NCI-H1694 treated with DMSO at 0.1 percent for 48 hours (cell line): ENCODE data around the gene RETREG3.
"Not testable (repeated sequence)": the region's sequence is repeated elsewhere in the genome, so short reads cannot be mapped to it uniquely, and the experiment has no call there.

Experiments used
- DNase-seq: peaks from one replicate; lab custom pipeline; 2025; lab: John Stamatoyannopoulos, UW

Gene RETREG3

DNA sequence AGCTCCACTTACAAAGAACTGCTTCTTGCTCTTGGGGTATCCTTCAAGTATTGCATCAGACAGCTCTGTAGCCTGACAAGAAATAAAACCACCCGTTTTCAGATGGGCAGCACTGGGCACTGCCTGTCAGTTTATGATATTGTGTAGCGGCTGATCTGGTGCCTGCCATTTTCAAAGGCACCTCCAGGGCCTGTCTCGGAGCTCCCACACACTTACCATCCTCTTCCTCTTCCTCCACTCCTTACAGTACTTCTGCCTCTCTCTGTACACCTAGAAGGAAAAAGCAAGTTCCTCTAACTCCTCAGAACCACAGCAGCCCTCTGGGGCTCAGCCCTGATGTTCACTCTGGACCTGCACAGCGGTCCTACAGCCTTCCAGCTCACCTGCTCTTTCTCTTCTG is 36.1 kb downstream of the RETREG3 start:
- no peak for DNase-seq

DNA sequence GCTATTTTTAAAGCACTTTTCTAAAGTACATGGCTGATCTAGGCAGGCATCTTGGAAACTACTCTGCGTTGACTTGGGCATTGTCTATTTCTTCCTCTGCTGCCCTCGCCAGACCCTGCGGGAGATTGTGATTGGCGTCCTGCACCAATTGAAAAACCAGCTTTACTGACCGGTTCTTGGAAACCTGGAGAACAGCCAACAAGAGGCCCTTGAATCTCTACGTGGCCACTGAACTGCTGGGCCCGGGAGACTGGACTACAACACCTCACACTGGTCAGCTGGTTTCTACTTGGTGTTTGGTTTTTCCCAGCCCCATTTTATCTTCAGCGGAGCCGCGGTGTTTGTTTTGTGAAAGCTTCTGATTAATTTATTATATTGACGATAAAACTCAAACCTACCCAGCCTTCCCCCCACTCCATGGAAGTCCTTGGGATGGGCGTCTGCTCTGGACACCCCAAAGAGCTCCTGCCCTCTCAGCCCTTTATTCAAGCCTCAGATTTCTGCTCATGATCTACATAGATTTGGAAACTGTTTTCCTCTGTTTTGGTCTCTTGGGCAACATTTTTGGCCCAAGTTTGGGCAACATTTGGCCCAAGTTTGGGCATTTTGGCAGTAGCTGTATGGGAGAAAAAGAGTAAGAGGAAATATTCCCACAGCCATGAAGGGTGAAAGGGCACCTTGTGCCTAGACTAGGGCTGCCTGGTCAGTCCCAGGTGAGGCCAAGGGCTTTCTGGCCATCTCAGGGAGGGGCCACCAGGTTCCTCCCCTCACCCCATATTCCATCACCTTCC is 37.5 kb downstream of the RETREG3 start:
- no peak for DNase-seq

DNA sequence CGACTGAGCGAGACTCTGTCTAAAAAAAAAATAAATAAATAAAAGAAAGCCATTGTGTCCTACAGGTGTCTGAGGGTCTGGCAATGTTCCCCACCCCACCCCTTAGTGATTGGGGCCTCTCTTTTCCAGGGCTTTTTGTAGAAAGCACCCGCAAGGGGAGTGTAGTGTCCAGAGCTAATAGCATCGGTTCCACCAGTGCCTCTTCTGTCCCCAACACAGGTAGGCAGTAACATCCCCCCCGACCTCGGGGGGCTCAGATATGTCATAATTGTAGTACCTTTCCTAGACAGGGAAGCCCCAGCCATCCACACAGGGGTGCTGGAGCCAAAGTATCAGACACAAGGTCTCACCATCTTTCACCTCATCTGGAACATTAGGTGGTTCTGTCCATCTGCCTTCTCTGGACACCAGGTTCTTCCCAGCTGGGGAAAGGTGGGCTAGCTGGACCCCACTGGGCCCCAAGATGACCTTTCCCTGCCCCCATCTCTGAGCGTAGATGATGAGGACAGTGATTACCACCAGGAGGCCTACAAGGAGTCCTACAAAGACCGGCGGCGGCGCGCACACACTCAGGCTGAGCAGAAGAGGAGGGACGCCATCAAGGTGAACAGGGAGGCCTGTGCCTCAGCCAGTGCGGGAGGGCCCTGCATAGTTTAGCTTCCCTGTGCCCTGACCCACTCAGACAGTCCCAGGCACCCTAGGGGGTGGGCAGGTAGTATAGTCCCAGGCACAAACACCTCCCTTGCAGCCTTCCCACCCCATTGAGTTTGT is 40.6 kb downstream of the RETREG3 start:
- no peak for DNase-seq

DNA sequence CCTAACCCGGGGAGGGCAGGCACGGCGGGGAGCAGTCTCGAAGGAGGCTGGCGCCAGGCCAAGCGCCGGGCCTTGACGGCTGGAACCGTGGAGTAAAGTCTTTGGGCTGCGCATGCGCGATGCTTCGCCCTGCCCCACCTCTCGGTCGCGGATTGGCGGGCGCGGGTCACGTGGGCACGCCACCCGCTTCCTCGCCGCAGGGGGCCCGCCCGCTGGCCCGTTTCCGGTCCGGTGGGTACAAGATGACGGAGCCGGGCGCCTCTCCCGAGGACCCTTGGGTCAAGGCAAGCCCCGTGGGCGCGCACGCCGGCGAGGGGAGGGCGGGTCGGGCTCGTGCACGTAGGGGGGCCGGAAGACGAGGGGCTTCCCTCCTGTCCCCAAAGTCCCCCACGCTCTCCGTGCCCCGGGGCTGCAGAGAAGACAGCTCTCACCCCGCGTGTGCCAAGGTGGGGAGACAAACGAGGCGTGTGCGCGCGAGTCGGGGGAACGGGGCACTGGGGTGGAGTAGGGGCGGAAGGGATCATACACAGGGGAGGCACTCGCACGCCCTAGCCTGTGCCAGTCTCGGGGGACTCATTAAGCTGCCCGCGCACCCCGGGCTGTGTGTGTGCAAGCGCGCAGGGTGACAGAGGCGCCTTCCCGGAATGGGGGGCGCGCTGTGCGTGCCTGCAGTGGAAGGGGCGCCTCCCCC is 42.1 kb downstream of the RETREG3 start, which contains the start of gene MLX:
TSS of gene MLX (plus strand) at position 218 of the 691 bp plus-strand sequence. CDS start at position 243, 25 bp downstream.
- peak; percentile 86 for DNase-seq

DNA sequence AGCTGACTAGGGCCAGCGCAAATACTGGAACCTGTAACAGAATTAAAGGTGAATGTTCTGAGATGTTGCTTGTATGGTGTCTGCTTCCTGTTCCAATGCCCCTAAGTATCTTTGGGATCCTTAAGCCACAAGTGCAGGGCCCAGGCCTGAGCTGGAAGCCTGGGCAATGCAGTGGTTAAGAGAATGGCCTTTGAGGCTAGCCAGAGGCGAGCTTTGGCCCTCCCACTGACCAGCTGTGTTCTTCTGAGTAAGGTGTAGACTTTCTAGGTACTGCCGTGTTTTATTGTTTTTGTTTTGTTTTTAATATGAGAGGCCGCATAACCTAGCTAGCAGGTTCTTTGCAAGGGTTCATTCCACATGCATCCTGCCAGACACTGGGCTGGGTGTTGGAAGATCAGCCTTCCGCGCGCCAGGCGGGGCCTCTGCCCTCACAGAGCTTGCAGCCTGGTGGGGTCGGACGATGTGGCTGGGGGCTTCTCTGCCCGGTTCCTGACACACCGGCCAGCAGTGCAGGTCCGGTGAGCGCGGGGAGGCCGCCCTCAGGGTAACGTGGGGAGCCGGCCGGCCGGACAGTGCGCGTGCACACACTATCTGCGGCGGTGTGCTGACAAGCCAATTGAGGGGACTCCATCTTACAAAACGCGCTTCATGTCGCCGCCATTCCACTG is 42.8 kb downstream of the RETREG3 start:
- DNase-seq = no peak

DNA sequence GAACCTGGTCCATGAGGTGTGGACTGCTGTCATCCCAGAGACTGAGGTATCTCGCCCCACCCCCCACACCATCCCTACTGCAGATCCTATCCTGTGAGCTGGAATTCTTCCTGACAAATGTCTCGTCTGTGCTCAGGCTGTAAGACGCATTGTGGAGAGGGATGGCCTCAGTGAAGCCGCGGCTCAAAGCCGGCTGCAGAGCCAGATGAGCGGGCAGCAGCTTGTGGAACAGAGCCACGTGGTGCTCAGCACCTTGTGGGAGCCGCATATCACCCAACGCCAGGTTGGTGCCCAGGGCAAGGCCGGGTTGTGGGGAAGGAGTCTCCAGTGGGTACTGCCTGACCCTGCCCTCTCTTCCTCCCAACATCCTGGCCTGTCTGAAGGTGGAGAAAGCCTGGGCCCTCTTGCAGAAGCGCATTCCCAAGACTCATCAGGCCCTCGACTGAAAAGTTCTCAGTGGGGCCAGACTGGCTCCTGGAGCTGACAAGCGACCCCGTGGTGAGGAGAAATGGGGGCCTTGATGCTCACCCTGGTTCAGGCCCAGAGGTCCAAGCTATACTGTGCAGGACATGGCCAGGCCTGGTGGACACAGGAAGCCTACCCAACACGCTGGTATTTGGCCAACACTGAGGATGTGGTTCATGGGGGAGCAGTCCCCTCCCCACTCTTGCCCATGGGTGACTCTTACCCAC is 43.5 kb downstream of the RETREG3 start:
- no peak for DNase-seq

DNA sequence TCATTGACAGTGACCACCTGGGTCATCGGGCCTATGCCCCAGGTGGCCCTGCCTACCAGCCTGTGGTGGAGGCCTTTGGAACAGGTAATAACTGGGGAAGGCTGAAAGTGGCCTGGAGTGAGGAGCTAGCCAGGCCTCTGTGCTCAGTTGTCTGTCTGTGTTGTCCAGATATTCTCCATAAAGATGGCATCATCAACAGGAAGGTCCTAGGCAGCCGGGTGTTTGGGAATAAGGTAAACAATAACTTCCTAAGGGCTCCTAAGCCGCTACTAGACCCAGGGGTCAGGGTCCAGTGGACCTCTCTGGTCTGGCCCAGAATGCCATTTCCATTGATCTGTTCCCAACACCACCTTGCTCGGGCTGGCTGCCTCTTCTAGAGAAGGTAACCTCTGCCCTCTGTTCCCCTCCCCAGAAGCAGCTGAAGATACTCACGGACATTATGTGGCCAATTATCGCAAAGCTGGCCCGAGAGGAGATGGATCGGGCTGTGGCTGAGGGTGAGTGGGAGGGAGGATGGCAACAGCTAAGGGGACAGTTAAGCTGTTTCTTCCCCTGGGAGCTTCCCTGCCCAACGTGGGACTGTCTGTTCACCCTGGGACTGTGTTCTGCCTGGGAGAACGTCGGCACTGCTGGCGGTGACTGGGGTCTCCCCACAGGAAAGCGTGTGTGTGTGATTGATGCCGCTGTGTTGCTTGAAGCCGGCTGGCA is 44.2 kb downstream of the RETREG3 start:
- no peak for DNase-seq

DNA sequence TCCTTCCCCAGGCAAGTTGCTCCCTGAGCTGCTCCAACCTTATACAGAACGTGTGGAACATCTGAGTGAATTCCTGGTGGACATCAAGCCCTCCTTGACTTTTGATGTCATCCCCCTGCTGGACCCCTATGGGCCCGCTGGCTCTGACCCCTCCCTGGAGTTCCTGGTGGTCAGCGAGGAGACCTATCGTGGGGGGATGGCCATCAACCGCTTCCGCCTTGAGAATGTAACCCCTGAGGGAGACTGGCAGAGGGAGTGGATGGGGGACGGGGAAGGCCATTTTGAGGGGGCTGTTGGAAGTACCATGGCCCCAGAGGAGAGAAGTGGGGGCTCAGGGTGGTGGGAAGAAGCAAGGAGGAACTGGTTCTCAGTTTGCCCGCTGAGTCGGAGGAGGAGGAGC is 45.2 kb downstream of the RETREG3 start:
- no peak for DNase-seq

DNA sequence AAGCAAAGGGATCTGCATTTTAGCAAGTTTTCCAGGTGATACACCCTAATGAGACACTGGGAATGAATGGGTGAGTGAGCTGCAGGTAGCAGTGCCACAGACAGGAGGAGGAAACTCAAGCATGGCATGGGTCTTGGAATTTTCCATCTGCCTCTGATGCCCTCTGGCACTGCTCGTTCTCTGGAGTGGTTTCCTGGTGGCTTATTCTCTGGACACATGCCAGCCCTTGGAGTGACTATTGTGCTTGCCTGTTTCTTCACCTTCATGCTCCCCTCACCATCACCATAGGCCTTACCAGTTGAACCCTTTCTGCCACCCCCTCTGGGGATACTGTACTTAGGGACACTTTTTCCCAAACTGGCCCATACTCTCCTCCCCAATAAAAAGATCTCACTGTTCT is 45.6 kb downstream of the RETREG3 start:
- no peak for DNase-seq

DNA sequence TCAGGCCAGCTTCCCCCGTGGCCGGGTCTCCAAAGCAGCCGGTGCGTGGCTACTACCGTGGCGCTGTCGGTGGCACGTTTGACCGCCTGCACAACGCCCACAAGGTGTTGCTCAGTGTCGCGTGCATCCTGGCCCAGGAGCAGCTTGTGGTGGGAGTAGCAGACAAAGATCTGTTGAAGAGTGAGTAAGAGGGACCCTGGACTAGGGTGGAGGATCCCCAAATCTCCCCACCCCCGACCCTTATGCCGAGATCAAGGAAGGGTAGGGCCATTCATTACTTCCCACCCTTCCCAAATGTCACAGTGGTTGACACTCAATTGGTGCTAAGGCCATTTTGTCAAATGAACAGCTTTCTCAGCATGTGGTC is 46.0 kb downstream of the RETREG3 start:
- no peak for DNase-seq

DNA sequence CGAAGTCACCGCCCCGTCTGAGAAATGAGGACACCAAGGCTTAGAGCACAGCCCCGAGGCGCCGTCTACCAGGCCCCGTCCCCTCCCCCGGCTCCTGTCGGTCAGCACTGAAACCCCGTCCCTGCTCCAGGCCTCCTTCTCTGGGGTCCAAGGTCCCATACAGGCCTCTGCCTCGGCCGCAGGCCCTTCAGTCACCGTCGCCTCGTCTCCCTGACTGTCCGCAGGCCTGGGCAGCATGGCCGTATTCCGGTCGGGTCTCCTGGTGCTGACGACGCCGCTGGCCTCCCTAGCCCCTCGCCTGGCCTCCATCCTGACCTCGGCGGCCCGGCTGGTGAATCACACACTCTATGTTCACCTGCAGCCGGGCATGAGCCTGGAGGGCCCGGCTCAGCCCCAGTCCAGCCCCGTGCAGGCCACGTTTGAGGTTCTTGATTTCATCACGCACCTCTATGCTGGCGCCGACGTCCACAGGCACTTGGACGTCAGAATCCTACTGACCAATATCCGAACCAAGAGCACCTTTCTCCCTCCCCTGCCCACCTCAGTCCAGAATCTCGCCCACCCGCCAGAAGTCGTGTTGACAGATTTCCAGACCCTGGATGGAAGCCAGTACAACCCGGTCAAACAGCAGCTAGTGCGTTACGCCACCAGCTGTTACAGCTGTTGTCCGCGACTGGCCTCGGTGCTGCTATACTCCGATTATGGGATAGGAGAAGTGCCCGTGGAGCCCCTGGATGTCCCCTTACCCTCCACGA is 46.6 kb downstream of the RETREG3 start:
- no peak for DNase-seq

DNA sequence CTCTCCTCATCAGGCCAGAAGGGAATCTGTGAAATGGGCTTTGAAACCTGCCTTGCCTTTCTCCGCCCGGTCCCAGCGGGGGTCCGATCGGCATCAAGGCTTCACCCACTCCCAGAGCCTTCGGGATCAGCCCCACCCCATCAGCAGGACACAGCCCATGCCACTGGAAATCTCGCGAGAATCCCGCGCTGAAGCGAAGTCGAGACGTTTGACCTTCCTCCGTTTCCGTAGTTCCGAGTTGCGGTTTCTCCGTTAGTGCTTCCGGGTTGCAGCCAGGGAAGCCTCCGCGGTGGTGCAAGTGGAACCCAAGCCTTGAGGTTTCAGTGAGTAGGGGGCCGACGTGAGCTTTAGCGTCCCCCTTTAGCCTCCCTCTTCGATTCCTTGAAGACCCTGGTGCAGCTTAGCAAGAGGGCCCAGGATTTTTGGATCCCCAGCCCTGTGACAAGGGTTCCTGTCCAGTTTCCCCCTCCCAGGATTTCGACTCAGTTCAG is 47.2 kb downstream of the RETREG3 start, which contains the start of gene COASY:
TSS of gene COASY (plus strand) at position 252 of the 491 bp plus-strand sequence. CDS start 475 bp downstream, outside the sequence.
- peak; percentile 97 for DNase-seq

DNA sequence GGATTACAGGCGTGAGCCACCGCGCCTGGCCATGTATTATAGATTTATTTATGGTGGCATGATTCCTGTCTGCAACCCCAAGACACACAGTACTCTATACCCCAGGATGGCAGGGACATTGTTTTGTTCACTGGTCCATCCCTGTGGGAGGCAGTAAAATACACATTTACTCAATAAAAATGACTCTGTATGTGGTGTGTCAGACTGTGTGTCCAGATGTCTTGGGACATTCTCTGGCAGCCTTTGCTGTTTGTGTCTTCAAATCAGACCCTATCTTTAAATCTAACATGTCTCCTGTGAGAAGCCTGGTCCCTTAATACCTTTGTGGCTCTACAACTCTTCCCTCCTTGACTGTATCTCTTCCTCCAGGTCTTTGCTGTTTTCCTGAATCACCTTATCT is 48.9 kb downstream of the RETREG3 start:
- no peak for DNase-seq

DNA sequence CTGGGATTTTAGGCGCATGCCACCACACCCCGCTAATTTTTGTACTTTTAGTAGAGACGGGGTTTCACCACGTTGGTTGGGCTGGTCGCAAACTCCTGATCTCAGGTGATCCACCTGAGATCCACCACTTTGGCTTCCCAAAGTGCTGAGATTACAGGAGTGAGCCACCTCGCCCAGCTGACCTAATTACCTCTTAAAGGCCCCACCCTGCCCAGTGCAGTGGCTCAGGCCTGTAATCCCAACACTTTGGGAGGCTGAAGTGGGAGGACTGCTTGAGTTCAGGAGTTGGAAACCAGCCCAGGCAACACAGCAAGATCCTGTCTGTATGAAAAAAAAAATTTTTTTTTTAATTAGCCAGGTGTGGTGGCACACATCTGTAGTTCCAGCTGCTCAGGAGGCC is 50.1 kb downstream of the RETREG3 start:
- DNase-seq = no peak

DNA sequence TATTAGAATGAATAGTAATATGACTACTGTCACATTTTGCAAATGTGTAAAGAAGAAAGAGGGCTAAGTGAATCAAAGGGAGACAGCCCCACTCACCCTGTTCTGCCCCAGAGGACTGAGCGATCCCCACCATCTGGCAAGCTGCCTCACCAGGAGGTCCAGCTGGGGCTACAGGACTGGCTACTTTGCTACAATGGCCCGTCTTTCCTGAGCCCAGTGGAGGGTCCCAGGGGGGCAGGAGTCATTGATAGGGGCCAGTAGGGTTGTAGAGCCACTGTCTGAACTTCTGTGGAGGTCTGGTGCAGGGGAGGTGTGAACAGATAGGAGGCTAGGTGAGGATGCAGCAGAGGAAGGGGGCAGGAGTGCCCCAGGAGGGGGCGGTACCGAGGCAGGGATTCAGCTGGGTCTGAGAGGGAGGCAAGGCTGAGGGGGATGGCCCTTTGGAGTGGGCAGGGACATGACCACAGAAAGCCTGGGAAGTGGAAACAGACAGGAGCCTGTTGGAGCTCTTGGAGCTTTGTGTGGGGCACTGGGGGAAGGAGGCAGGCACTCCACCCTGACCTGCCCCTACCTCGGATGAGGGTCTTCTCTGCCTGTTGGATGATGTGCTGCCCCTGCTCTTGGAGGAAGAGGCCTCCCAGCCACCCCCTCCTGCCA is 53.1 kb downstream of the RETREG3 start:
- not testable (repeated sequence) for DNase-seq

DNA sequence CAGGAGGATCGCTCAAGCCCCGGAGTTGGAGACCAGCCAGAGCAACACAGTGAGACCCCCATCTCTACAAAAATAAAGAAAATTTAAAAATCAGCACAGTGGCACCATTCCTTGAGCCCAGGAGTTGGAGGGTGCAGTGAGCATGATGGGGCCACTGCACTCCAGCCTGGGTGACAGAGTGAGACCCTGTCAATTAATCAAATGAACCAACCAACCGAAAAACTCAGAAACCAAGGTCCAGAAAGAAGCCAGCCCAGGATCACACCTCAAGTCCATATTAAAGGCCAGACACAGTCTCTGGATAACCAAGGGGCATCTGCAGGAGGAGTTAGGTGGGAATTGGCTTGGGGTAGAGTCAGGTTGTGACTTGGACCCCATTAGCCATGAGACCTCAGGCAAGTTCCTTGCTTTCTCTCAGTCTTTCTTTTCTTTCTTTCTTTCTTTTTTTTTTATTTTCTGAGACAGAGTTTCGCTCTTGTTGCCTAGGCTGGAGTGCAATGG is 54.0 kb downstream of the RETREG3 start:
- no peak for DNase-seq

DNA sequence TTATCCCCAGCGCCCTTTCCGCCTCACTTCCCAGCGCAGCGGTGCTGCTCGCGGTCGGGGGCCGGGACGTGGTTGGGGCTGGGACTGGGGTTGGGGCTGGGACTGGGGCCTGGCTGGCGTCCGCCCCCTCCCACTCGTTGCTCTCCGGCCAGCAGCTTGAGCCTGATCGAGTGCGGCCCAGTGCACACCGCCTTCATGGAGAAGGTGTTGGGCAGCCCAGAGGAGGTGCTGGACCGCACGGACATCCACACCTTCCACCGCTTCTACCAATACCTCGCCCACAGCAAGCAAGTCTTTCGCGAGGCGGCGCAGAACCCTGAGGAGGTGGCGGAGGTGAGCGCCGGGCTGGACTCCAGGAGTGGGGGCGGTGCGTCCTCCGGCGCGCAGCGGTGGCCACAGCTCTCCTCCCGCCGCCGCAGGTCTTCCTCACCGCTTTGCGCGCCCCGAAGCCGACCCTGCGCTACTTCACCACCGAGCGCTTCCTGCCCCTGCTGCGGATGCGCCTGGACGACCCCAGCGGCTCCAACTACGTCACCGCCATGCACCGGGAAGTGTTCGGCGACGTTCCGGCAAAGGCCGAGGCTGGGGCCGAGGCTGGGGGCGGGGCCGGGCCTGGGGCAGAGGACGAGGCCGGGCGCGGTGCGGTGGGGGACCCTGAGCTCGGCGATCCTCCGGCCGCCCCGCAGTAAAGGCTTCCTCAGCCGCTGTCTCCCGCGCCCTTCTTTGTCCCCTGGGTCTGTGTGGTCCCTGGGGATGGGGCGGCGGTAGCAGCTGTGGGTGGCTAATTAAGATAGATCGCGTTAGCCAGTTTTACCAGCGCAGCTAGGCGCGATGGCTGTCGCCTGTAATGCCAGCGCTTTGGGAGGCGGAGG is 54.7 kb downstream of the RETREG3 start:
- peak; percentile 79 for DNase-seq

DNA sequence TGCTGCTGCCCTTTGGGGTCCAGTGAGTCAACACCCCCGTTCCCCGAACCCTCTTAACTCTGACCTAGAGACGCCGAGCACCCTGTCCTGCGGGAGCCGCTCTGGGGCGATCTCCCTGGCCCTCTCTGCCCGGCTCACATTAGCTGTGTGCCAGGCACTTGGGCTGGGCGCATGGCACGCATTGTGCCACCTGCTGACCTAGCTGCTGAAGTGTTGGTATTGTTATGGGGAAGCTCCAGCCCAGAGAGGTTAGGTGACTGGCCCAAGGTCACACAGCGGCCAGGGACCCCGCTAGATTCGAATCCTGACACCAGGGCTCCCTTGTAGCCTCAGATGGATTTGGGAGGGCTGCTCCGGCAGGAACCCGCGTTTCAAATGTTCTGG is 55.3 kb downstream of the RETREG3 start:
- DNase-seq = no peak
